Thoracic aorta (tissue), 2 donors: ENCODE results near the gene ZNF611. TPM values are rescaled to one million over a fixed set of nuclear protein-coding genes. Genes with fewer than 3 reads are reported as not detected.
"Not testable (repeated sequence)": the region's sequence is repeated elsewhere in the genome, so short reads cannot be mapped to it uniquely, and the experiment has no call there.

Experiments used
- ATAC-seq: fragments of 150-250 bp; one replicate; pipeline ENCODE4 v1.8.0; 2017; ENCODE audit warnings: low read depth; ENCODE audit not compliant: insufficient number of reproducible peaks, low FRiP score
- DNase-seq: peaks from one replicate; pipeline ENCODE4 v3.0.0-alpha.2; 2020; ENCODE audit warnings: low spot score
- H3K27ac ChIP-seq, 2 donors: fragments of 200-600 bp; sonication (generic); 1 replicate in 1 of 2; 2 replicates in 1 of 2; pipeline ENCODE4 v1.5.1; 2016; ENCODE audit warnings: mild to moderate bottlenecking in 2 of 2, moderate library complexity in 2 of 2
- H3K27me3 ChIP-seq: fragments of 200-600 bp; sonication (generic); replicated peaks from 2 replicates; pipeline ENCODE4 v1.6.0; 2016; ENCODE audit warnings: mild to moderate bottlenecking; ENCODE audit not compliant: insufficient read depth
- H3K36me3 ChIP-seq: fragments of 200-600 bp; sonication (generic); one replicate; pipeline ENCODE4 v1.5.1; 2016
- H3K4me1 ChIP-seq, 2 donors: fragments of 200-600 bp; sonication (generic); 1 replicate in 1 of 2; 2 replicates in 1 of 2; pipeline versions ENCODE4 v1.5.1 to v1.6.0; 2016; ENCODE audit warnings: low read depth in 2 of 2, mild to moderate bottlenecking in 1 of 2; ENCODE audit not compliant: control insufficient read depth in 1 of 2
- H3K4me3 ChIP-seq: fragments of 200-600 bp; sonication (generic); 2 replicates; pipeline ENCODE4 v1.5.1; 2016; ENCODE audit warnings: mild to moderate bottlenecking
- H3K9me3 ChIP-seq: fragments of 200-600 bp; sonication (generic); 2 replicates; pipeline ENCODE4 v1.5.1; 2016
- total RNA-seq, 2 donors: library from RNA; depleted of rRNA; stranded (reverse); fragments of >200 nt; gene quantifications; one replicate each; pipeline versions ENCODE4 v1.1.0 to v1.2.3, GENCODE V29; 2016
- TF ChIP-seq, protein P1 (sequence below): fragments of 200-600 bp; sonication (generic); IDR thresholded peaks from one replicate; pipeline ENCODE4 v1.5.1; 2019; ENCODE audit warnings: antibody characterized with exemption

ZNF611 gene
- total RNA-seq, 2 donors from 2014 or later, result 26.3 to 30.0 TPM

DNA sequence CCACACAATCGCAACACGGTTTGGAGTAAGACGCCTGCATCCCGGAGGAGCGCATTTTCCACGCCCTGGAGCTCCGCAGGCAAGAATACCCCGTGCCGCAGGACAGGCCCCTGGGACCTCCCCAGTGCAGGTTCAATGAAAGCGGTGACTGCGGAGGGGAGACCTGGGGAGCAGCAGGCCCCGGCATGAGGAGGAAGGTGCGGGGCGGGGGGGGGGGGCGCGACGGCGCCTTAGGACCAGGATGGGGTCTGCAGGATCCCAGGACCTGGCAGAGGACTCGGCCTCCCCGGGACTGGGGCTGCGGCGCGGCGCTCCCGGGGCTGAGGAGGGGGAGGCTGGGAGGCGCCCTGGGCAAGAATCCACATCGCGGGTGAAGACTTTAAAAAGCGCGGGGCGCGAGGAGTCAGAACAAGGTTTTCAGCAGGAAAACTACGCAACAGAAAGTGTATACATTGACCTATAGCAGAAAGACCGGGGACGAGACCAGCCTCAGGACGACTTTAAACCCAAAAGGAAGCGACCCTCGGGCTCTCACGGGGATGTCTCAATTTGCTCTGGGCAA is 432 bp downstream of the ZNF611 start:
- ATAC-seq (no peak), DNase-seq (no peak)
- H3K9me3 ChIP-seq, result no peaks in the 10 kb centered on the region
- H3K27me3 ChIP-seq, result no peaks in the 10 kb centered on the region
- peak overlapping the region; percentile 78 for H3K4me3 ChIP-seq
- TF ChIP-seq, protein P1, sequence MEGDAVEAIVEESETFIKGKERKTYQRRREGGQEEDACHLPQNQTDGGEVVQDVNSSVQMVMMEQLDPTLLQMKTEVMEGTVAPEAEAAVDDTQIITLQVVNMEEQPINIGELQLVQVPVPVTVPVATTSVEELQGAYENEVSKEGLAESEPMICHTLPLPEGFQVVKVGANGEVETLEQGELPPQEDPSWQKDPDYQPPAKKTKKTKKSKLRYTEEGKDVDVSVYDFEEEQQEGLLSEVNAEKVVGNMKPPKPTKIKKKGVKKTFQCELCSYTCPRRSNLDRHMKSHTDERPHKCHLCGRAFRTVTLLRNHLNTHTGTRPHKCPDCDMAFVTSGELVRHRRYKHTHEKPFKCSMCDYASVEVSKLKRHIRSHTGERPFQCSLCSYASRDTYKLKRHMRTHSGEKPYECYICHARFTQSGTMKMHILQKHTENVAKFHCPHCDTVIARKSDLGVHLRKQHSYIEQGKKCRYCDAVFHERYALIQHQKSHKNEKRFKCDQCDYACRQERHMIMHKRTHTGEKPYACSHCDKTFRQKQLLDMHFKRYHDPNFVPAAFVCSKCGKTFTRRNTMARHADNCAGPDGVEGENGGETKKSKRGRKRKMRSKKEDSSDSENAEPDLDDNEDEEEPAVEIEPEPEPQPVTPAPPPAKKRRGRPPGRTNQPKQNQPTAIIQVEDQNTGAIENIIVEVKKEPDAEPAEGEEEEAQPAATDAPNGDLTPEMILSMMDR, result no peak
- peak overlapping the region; percentile 84 to 91 for H3K27ac ChIP-seq
- H3K4me1 ChIP-seq, result peaks cover 7 to 20% of the 10 kb centered on the region in 2 donors
- H3K36me3 ChIP-seq, result no peaks in the 10 kb centered on the region

DNA sequence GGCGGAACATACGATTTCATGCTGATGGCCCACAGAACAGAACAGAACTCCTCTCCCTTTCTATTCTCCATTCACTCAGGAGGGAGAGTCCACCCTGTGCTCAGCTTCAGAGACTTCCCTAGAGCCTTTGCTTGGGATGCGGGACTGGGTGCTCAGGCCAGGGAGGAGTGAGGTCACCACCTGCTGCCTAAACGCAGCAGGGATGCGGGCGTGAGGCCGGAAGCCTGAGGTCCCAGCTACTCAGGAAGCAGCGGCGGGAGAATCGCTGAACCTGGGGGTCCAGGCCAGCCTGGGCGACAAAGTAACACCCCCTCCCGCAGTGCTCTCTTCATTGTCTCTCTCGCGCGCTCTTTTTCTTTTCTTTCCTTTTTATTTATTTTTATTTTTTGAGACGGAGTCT is 8.8 kb downstream of the ZNF611 start:
- not testable (repeated sequence) for DNase-seq, H3K4me1 ChIP-seq, H3K27me3 ChIP-seq, H3K4me3 ChIP-seq, H3K9me3 ChIP-seq, H3K27ac ChIP-seq, ATAC-seq
- peaks cover 16% of the 10 kb centered on the region for H3K36me3 ChIP-seq

DNA sequence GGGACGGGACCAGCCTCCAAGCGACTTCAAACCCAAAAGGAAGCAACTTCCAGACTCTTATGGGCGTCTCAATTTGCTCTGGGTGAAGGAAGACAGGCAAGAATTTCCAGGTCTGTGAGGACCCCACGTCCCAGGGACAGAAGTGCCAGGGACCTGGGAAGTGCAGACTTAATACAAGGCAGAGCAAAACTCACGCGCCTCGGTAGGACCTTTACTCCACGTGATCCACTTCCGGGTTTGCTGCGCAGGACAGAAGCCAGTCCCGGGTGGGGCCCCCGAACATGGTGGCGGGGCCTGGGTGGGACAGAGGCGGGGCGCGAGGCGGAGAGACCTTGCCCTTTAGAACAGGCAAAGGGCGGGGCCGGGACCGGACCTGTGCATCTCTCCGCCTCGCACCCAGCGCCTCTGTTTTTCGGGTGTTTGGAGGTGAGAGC is 9.3 kb downstream of the ZNF611 start:
- Histone ChIP-seq H3K27me3 (no peaks in the 10 kb centered on the region), H3K36me3 (peaks cover 20% of the 10 kb centered on the region), H3K4me3 (no peak overlapping the region), H3K9me3 (no peaks in the 10 kb centered on the region), H3K4me1 (no peaks in the 10 kb centered on the region), H3K27ac (no peak overlapping the region)
- ATAC-seq (no peak), DNase-seq (no peak)
- TF ChIP-seq, protein P1, result no peak

DNA sequence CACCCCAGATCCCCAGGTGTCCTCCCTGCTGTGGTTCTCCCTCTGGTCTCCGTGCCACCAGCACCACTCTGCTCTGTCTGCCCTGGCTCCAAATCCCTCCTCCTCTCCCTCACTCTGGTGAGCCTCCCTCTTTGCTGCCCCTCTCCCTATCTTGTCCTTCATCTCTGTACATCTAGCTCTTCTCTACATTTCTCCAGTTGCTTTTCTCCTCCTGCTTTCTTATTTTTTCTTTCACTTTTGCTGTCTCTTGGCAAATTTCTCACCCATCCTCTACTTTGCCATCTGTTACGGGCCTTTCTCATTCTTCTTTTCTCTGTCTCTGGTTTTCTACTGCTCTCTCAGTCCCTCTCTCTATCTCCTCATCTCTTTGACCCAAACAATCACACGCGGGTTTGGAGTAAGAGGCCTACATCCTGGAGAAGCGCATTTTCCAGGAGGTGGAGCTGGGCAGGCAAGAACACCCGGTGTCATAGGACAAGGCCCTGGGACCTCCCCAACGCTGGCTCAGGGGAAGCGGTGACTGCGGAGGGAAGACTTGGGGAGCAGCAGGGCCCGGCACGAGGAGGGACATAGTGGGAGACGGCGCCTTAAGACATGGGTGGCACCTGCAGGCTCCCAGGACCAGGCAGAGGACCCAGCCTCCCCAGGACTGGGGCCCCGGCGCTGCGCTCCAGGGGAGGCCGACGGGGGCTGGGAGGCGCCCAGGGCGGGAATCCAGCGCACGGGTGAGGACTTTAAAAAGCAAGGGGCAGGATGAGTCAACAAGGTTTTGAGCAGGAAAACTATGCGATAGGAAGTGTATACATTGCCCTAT is 9.9 kb downstream of the ZNF611 start:
- peaks cover 21% of the 10 kb centered on the region for H3K36me3 ChIP-seq
- TF ChIP-seq, protein P1, result no peak
- no peak for DNase-seq
- no peak for ATAC-seq
- no peaks in the 10 kb centered on the region for H3K27me3 ChIP-seq
- no peak overlapping the region for H3K27ac ChIP-seq
- no peak overlapping the region for H3K4me3 ChIP-seq
- H3K9me3 ChIP-seq, result no peaks in the 10 kb centered on the region
- no peaks in the 10 kb centered on the region for H3K4me1 ChIP-seq

DNA sequence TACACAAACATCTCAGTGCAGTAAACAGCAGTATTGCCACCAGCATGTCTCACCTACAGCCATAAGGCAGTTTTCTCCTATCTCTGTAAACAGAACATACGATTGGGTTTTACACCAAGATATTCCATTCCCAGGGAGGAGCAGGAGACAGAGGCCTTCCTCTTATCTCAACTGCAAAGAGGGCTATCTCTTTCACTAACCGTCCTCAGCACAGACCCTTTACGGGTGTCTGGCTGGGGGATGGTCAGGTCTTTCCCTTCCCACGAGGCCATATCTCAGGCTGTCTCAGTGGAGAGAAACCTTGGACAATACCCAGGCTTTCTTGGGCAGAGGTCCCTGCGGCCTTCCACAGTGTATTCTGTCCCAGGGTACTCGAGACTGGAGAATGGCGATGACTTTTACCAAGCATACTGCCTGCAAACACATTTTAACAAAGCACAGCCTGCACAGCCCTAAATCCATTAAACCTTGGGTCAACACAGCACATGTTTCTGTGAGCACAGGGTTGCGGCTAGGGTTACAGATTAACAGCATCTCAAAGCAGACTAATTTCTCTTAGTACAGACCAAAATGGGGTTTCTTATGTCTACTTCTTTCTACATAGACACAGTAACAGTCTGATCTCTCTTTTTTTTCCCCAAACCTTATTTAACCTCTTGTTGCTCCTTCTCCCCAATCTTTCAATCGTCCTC is 10.8 kb downstream of the ZNF611 start:
- not testable (repeated sequence) for H3K27me3 ChIP-seq, H3K4me3 ChIP-seq, ATAC-seq, H3K27ac ChIP-seq, DNase-seq, H3K4me1 ChIP-seq, H3K9me3 ChIP-seq
- H3K36me3 ChIP-seq, result peaks cover 21% of the 10 kb centered on the region
